Neuronal stem cell (in vitro differentiated cells): ENCODE measurements around the gene HPSE2.
"Not testable (repeated sequence)": the region's sequence is repeated elsewhere in the genome, so short reads cannot be mapped to it uniquely, and the experiment has no call there.

ENCODE experiments used
- DNase-seq: peaks from one replicate; pipeline ENCODE4 v3.0.0-alpha.2; 2013; ENCODE audit warnings: low spot score
- H2AFZ ChIP-seq: one replicate; pipeline ENCODE4 v1.6.1; 2013; ENCODE audit warnings: mild to moderate bottlenecking, low read length, inconsistent platforms
- H2AK5ac ChIP-seq: 2 replicates; pipeline ENCODE4 v1.6.1; 2013; ENCODE audit warnings: low read depth, mild to moderate bottlenecking, inconsistent platforms, low read length, moderate library complexity, mixed read lengths
- H2BK120ac ChIP-seq: 2 replicates; pipeline ENCODE4 v1.6.1; 2013; ENCODE audit warnings: low read depth, mild to moderate bottlenecking, inconsistent platforms, low read length, moderate library complexity, mixed read lengths
- H2BK12ac ChIP-seq: one replicate; pipeline ENCODE4 v1.6.1; 2013; ENCODE audit warnings: low read length, inconsistent platforms
- H2BK15ac ChIP-seq: 2 replicates; pipeline ENCODE4 v1.6.1; 2013; ENCODE audit warnings: mild to moderate bottlenecking, low read length, inconsistent platforms, mixed read lengths
- H2BK5ac ChIP-seq: one replicate; pipeline ENCODE4 v1.6.1; 2013; ENCODE audit warnings: inconsistent platforms, mild to moderate bottlenecking, low read length, moderate library complexity
- H3K14ac ChIP-seq: one replicate; pipeline ENCODE4 v1.6.1; 2013; ENCODE audit warnings: low read length, inconsistent platforms
- H3K18ac ChIP-seq: 2 replicates; pipeline ENCODE4 v1.6.1; 2013; ENCODE audit warnings: low read length, inconsistent platforms
- H3K23ac ChIP-seq: 2 replicates; pipeline ENCODE4 v1.6.1; 2013; ENCODE audit warnings: low read depth, mild to moderate bottlenecking, mixed read lengths, low read length, inconsistent platforms; ENCODE audit not compliant: poor library complexity
- H3K27ac ChIP-seq: replicated peaks from 3 replicates; pipeline ENCODE4 v1.5.1; 2013; ENCODE audit warnings: low read length, inconsistent platforms
- H3K27me3 ChIP-seq, 3 experiments: 2 replicates each; pipeline ENCODE4 v1.6.1; 2013; ENCODE audit warnings: low read length in 3 of 3, mild to moderate bottlenecking in 2 of 3, inconsistent platforms in 1 of 3, low read depth in 1 of 3, mixed read lengths in 1 of 3, moderate library complexity in 1 of 3; ENCODE audit not compliant: control insufficient read depth in 3 of 3, insufficient read depth in 3 of 3
- H3K36me3 ChIP-seq, 2 donors: replicated peaks in 1 of 2; 2 replicates each; pipeline ENCODE4 v1.6.1; 2013; ENCODE audit warnings: low read length in 2 of 2; ENCODE audit not compliant: control insufficient read depth in 2 of 2, insufficient read depth in 2 of 2
- H3K4ac ChIP-seq: 2 replicates; pipeline ENCODE4 v1.6.1; 2013; ENCODE audit warnings: inconsistent platforms, mild to moderate bottlenecking, low read length, moderate library complexity
- H3K4me1 ChIP-seq, 2 donors: 1 replicate in 1 of 2; 2 replicates in 1 of 2; pipeline ENCODE4 v1.6.1; 2013; ENCODE audit warnings: low read length in 2 of 2, low read depth in 1 of 2; ENCODE audit not compliant: control insufficient read depth in 2 of 2, insufficient read depth in 1 of 2
- H3K4me2 ChIP-seq: one replicate; pipeline ENCODE4 v1.6.1; 2013; ENCODE audit warnings: mild to moderate bottlenecking, low read length, inconsistent platforms; ENCODE audit not compliant: insufficient read depth, poor library complexity, severe bottlenecking
- H3K4me3 ChIP-seq, 2 donors: 2 replicates each; pipeline ENCODE4 v1.5.1; 2013; ENCODE audit warnings: low read length in 2 of 2, mild to moderate bottlenecking in 2 of 2, inconsistent platforms in 1 of 2, moderate library complexity in 1 of 2
- H3K79me1 ChIP-seq: one replicate; pipeline ENCODE4 v1.6.1; 2013; ENCODE audit warnings: low read depth, mild to moderate bottlenecking, inconsistent platforms, low read length, moderate library complexity
- H3K9ac ChIP-seq: one replicate; pipeline ENCODE4 v1.6.1; 2013; ENCODE audit warnings: mild to moderate bottlenecking, low read depth, low read length, inconsistent platforms; ENCODE audit not compliant: poor library complexity
- H3K9me3 ChIP-seq, 2 donors: replicated peaks in 1 of 2; 2 replicates each; pipeline versions ENCODE3 to v1.6.1; 2013; ENCODE audit warnings: low read length in 2 of 2, mild to moderate bottlenecking in 2 of 2, inconsistent platforms in 1 of 2, low read depth in 1 of 2, mixed read lengths in 1 of 2, moderate library complexity in 1 of 2; ENCODE audit not compliant: control insufficient read depth in 2 of 2, insufficient read depth in 1 of 2
- H4K8ac ChIP-seq: one replicate; pipeline ENCODE4 v1.6.1; 2013; ENCODE audit warnings: low read depth, mild to moderate bottlenecking, inconsistent platforms, low read length, moderate library complexity
- H4K91ac ChIP-seq: one replicate; pipeline ENCODE4 v1.6.1; 2013; ENCODE audit warnings: low read length, low read depth, mild to moderate bottlenecking, inconsistent platforms; ENCODE audit not compliant: poor library complexity
- WGBS, 2 donors: extraction: QIAGEN DNeasy Blood & Tissue Kit; methylation state at CpG; one replicate each; pipeline ENCODE4 v1.1.7; 2013; ENCODE audit warnings: missing lambda C conversion rate in 2 of 2, mixed read lengths in 1 of 2; ENCODE audit not compliant: insufficient read length in 2 of 2, insufficient replicate concordance in 1 of 2; ENCODE audit errors: extremely low coverage in 2 of 2; 5-methylcytosine and 5-hydroxymethylcytosine counted together

Gene HPSE2

GRCh38 chr10:99161165-99161564 is 74.5 kb downstream of the HPSE2 start:
- H3K4me3 ChIP-seq: no peak overlapping the region
- H3K27ac ChIP-seq: no peak overlapping the region
- H4K8ac ChIP-seq: no peak overlapping the region
- no peaks in the 10 kb centered on the region for H3K4me1 ChIP-seq
- no CpG with 5 or more reads among the region's 4 CpGs for WGBS, 2 donors
- H3K36me3 ChIP-seq: no peaks in the 10 kb centered on the region
- no peak overlapping the region for H2AFZ ChIP-seq
- no peak overlapping the region for H3K23ac ChIP-seq
- H2BK5ac ChIP-seq: no peak overlapping the region
- H3K27me3 ChIP-seq: no peaks in the 10 kb centered on the region
- no peak overlapping the region for H3K9ac ChIP-seq
- H3K4me2 ChIP-seq: no peak overlapping the region
- no peak overlapping the region for H3K14ac ChIP-seq
- no peak overlapping the region for H2BK12ac ChIP-seq
- H2AK5ac ChIP-seq: no peak overlapping the region
- H3K18ac ChIP-seq: no peak overlapping the region
- no peak overlapping the region for H3K4ac ChIP-seq
- no peaks in the 10 kb centered on the region for H3K79me1 ChIP-seq
- no peak overlapping the region for H2BK15ac ChIP-seq
- H3K9me3 ChIP-seq: no peaks in the 10 kb centered on the region
- H2BK120ac ChIP-seq: no peak overlapping the region
- DNase-seq: no peak
- no peak overlapping the region for H4K91ac ChIP-seq

- no peaks in the 10 kb centered on the region for H3K79me1 ChIP-seq
- WGBS, 2 donors: no CpG with 5 or more reads among the region's 2 CpGs
- no peak overlapping the region for H2BK15ac ChIP-seq
- H3K4me2 ChIP-seq: no peak overlapping the region
- no peak overlapping the region for H3K27ac ChIP-seq
- H3K14ac ChIP-seq: no peak overlapping the region
- no peak for DNase-seq
- H2BK5ac ChIP-seq: no peak overlapping the region
- H3K23ac ChIP-seq: no peak overlapping the region
- no peak overlapping the region for H2BK120ac ChIP-seq
- no peak overlapping the region for H2BK12ac ChIP-seq
- no peak overlapping the region for H3K4ac ChIP-seq
- no peak overlapping the region for H3K18ac ChIP-seq
- no peak overlapping the region for H4K91ac ChIP-seq
- H3K9me3 ChIP-seq: no peaks in the 10 kb centered on the region
- H3K27me3 ChIP-seq: no peaks in the 10 kb centered on the region
- H3K9ac ChIP-seq: no peak overlapping the region
- no peaks in the 10 kb centered on the region for H3K36me3 ChIP-seq
- H3K4me3 ChIP-seq: no peak overlapping the region
- no peak overlapping the region for H2AFZ ChIP-seq
- no peak overlapping the region for H2AK5ac ChIP-seq
- no peak overlapping the region for H4K8ac ChIP-seq
- no peaks in the 10 kb centered on the region for H3K4me1 ChIP-seq
Observed at GRCh38 chr10:99143651-99144050, 92.0 kb downstream of the HPSE2 start.

GRCh38 chr10:99143011-99143410 is 92.6 kb downstream of the HPSE2 start:
- Histone ChIP-seq H3K79me1 (no peaks in the 10 kb centered on the region), H2AK5ac (no peak overlapping the region), H2BK12ac (no peak overlapping the region), H3K4me2 (no peak overlapping the region), H3K18ac (no peak overlapping the region), H3K36me3 (no peaks in the 10 kb centered on the region), H3K14ac (no peak overlapping the region), H3K23ac (no peak overlapping the region), H3K4ac (no peak overlapping the region), H2AFZ (no peak overlapping the region), H3K4me1 (no peaks in the 10 kb centered on the region), H4K8ac (no peak overlapping the region), H3K27me3 (no peaks in the 10 kb centered on the region), H2BK15ac (no peak overlapping the region), H2BK5ac (no peak overlapping the region), H2BK120ac (no peak overlapping the region), H3K9ac (no peak overlapping the region), H3K4me3 (no peak overlapping the region), H3K27ac (no peak overlapping the region), H4K91ac (no peak overlapping the region), H3K9me3 (no peaks in the 10 kb centered on the region)
- DNase-seq: no peak

GRCh38 chr10:99132897-99133296 is 102.8 kb downstream of the HPSE2 start:
- not testable (repeated sequence) for H3K27ac ChIP-seq, H4K91ac ChIP-seq, H3K18ac ChIP-seq, H3K36me3 ChIP-seq, H3K4me3 ChIP-seq, H3K4me2 ChIP-seq, H3K79me1 ChIP-seq, H2BK12ac ChIP-seq, H3K9ac ChIP-seq, H3K14ac ChIP-seq, H2BK120ac ChIP-seq, H4K8ac ChIP-seq, H3K23ac ChIP-seq, H2BK5ac ChIP-seq, H3K27me3 ChIP-seq, H2AK5ac ChIP-seq, H3K9me3 ChIP-seq, H2BK15ac ChIP-seq, H3K4ac ChIP-seq
- no CpG with 5 or more reads among the region's 3 CpGs for WGBS, 2 donors
- DNase-seq: peak; percentile 37
- H2AFZ ChIP-seq: peak overlapping the region; percentile 33
- H3K4me1 ChIP-seq: peaks cover 0 to 11% of the 10 kb centered on the region in 2 donors
